ENCODE results near the gene CCR2. TPM values are rescaled to one million over a fixed set of nuclear protein-coding genes. Genes with fewer than 3 reads are reported as not detected.

Gene CCR2
- total RNA-seq, 1 donor from 2014 or later: not detected

DNA sequence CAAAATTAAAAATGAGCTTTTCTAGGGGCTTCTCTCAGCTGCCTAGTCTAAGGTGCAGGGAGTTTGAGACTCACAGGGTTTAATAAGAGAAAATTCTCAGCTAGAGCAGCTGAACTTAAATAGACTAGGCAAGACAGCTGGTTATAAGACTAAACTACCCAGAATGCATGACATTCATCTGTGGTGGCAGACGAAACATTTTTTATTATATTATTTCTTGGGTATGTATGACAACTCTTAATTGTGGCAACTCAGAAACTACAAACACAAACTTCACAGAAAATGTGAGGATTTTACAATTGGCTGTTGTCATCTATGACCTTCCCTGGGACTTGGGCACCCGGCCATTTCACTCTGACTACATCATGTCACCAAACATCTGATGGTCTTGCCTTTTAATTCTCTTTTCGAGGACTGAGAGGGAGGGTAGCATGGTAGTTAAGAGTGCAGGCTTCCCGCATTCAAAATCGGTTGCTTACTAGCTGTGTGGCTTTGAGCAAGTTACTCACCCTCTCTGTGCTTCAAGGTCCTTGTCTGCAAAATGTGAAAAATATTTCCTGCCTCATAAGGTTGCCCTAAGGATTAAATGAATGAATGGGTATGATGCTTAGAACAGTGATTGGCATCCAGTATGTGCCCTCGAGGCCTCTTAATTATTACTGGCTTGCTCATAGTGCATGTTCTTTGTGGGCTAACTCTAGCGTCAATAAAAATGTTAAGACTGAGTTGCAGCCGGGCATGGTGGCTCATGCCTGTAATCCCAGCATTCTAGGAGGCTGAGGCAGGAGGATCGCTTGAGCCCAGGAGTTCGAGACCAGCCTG lies 17.8 kb downstream of the CCR2 start:
- no peak overlapping the region for H3K4me3 Mint-ChIP-seq
- TF ChIP-seq, protein P1, sequence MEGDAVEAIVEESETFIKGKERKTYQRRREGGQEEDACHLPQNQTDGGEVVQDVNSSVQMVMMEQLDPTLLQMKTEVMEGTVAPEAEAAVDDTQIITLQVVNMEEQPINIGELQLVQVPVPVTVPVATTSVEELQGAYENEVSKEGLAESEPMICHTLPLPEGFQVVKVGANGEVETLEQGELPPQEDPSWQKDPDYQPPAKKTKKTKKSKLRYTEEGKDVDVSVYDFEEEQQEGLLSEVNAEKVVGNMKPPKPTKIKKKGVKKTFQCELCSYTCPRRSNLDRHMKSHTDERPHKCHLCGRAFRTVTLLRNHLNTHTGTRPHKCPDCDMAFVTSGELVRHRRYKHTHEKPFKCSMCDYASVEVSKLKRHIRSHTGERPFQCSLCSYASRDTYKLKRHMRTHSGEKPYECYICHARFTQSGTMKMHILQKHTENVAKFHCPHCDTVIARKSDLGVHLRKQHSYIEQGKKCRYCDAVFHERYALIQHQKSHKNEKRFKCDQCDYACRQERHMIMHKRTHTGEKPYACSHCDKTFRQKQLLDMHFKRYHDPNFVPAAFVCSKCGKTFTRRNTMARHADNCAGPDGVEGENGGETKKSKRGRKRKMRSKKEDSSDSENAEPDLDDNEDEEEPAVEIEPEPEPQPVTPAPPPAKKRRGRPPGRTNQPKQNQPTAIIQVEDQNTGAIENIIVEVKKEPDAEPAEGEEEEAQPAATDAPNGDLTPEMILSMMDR (IDR thresholded peaks at IDR 0.05; ENCODE audit: unreplicated experiment): no peak
- no peaks in the 10 kb centered on the region for H3K36me3 Mint-ChIP-seq
- H3K27ac Mint-ChIP-seq: no peak overlapping the region
- no peak for DNase-seq (ENCODE audit: low spot score in 2 of 2, unreplicated experiment in 2 of 2)
- peaks cover 56% of the 10 kb centered on the region for H3K27me3 Mint-ChIP-seq (ENCODE audit: low read depth)
- H3K4me1 Mint-ChIP-seq: peaks cover 7% of the 10 kb centered on the region
- no peaks in the 10 kb centered on the region for H3K9me3 Mint-ChIP-seq

DNA sequence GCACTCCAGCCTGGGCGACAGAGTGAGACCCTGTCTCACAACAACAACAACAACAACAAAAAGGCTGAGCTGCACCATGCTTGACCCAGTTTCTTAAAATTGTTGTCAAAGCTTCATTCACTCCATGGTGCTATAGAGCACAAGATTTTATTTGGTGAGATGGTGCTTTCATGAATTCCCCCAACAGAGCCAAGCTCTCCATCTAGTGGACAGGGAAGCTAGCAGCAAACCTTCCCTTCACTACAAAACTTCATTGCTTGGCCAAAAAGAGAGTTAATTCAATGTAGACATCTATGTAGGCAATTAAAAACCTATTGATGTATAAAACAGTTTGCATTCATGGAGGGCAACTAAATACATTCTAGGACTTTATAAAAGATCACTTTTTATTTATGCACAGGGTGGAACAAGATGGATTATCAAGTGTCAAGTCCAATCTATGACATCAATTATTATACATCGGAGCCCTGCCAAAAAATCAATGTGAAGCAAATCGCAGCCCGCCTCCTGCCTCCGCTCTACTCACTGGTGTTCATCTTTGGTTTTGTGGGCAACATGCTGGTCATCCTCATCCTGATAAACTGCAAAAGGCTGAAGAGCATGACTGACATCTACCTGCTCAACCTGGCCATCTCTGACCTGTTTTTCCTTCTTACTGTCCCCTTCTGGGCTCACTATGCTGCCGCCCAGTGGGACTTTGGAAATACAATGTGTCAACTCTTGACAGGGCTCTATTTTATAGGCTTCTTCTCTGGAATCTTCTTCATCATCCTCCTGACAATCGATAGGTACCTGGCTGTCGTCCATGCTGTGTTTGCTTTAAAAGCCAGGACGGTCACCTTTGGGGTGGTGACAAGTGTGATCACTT lies 18.8 kb downstream of the CCR2 start:
- H3K27me3 Mint-ChIP-seq (ENCODE audit: low read depth): peaks cover 61% of the 10 kb centered on the region
- TF ChIP-seq, protein P1 (IDR thresholded peaks at IDR 0.05; ENCODE audit: unreplicated experiment): no peak
- no peak overlapping the region for H3K4me3 Mint-ChIP-seq
- no peaks in the 10 kb centered on the region for H3K9me3 Mint-ChIP-seq
- no peak overlapping the region for H3K27ac Mint-ChIP-seq
- no peaks in the 10 kb centered on the region for H3K36me3 Mint-ChIP-seq
- no peak for DNase-seq (ENCODE audit: low spot score in 2 of 2, unreplicated experiment in 2 of 2)
- H3K4me1 Mint-ChIP-seq: peaks cover 7% of the 10 kb centered on the region

DNA sequence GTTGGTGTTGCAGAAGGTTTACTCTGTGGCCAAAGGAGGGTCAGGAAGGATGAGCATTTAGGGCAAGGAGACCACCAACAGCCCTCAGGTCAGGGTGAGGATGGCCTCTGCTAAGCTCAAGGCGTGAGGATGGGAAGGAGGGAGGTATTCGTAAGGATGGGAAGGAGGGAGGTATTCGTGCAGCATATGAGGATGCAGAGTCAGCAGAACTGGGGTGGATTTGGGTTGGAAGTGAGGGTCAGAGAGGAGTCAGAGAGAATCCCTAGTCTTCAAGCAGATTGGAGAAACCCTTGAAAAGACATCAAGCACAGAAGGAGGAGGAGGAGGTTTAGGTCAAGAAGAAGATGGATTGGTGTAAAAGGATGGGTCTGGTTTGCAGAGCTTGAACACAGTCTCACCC lies 20.8 kb downstream of the CCR2 start:
- Mint-ChIP-seq H3K36me3 (no peaks in the 10 kb centered on the region), H3K9me3 (no peaks in the 10 kb centered on the region), H3K27me3 (ENCODE audit: low read depth) (peaks cover 52% of the 10 kb centered on the region), H3K4me1 (peaks cover 7% of the 10 kb centered on the region), H3K4me3 (no peak overlapping the region), H3K27ac (no peak overlapping the region)
- TF ChIP-seq, protein P1 (IDR thresholded peaks at IDR 0.05; ENCODE audit: unreplicated experiment): no peak
- DNase-seq (ENCODE audit: low spot score in 2 of 2, unreplicated experiment in 2 of 2): no peak

DNA sequence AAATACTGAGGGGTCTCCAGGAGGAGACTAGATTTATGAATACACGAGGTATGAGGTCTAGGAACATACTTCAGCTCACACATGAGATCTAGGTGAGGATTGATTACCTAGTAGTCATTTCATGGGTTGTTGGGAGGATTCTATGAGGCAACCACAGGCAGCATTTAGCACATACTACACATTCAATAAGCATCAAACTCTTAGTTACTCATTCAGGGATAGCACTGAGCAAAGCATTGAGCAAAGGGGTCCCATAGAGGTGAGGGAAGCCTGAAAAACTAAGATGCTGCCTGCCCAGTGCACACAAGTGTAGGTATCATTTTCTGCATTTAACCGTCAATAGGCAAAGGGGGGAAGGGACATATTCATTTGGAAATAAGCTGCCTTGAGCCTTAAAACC lies 21.3 kb downstream of the CCR2 start:
- Mint-ChIP-seq H3K27me3 (ENCODE audit: low read depth) (peaks cover 54% of the 10 kb centered on the region), H3K4me1 (peaks cover 4% of the 10 kb centered on the region), H3K9me3 (no peaks in the 10 kb centered on the region), H3K4me3 (no peak overlapping the region), H3K27ac (no peak overlapping the region), H3K36me3 (no peaks in the 10 kb centered on the region)
- DNase-seq (ENCODE audit: low spot score in 2 of 2, unreplicated experiment in 2 of 2): no peak
- TF ChIP-seq, protein P1 (IDR thresholded peaks at IDR 0.05; ENCODE audit: unreplicated experiment): no peak

DNA sequence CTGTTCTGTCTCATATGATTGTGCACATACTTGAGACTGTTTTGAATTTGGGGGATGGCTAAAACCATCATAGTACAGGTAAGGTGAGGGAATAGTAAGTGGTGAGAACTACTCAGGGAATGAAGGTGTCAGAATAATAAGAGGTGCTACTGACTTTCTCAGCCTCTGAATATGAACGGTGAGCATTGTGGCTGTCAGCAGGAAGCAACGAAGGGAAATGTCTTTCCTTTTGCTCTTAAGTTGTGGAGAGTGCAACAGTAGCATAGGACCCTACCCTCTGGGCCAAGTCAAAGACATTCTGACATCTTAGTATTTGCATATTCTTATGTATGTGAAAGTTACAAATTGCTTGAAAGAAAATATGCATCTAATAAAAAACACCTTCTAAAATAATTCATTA lies 21.9 kb downstream of the CCR2 start:
- Mint-ChIP-seq H3K4me3 (no peak overlapping the region), H3K27me3 (ENCODE audit: low read depth) (peaks cover 56% of the 10 kb centered on the region), H3K9me3 (no peaks in the 10 kb centered on the region), H3K36me3 (no peaks in the 10 kb centered on the region), H3K4me1 (peaks cover under 1% of the 10 kb centered on the region), H3K27ac (no peak overlapping the region)
- DNase-seq (ENCODE audit: low spot score in 2 of 2, unreplicated experiment in 2 of 2): no peak
- TF ChIP-seq, protein P1 (IDR thresholded peaks at IDR 0.05; ENCODE audit: unreplicated experiment): no peak
